DND-41 (cell line): ENCODE results near the gene STARD13.

Experiments used
- ATAC-seq: fragments of 200-7000 bp; cut with Tn5 transposase; 3 replicates; pipeline ENCODE4 v1.9.1; 2021; ENCODE audit warnings: low read depth; ENCODE audit not compliant: insufficient read depth
- DNase-seq: peaks from one replicate; pipeline ENCODE4 v3.0.0-alpha.2; 2020
- H2AFZ ChIP-seq: 2 replicates; pipeline ENCODE4 v1.6.0; 2012; ENCODE audit warnings: low read depth, low read length
- H3K27ac ChIP-seq: 2 replicates; pipeline ENCODE4 v1.5.1; 2012; ENCODE audit warnings: low read length, inconsistent platforms
- H3K27me3 ChIP-seq: fragments of 200-600 bp; sonication (generic); 2 replicates; pipeline ENCODE4 v1.6.0; 2012; ENCODE audit warnings: low read length, mild to moderate bottlenecking, inconsistent platforms; ENCODE audit not compliant: insufficient read depth, poor library complexity
- H3K36me3 ChIP-seq: 2 replicates; pipeline ENCODE4 v1.5.1; 2012; ENCODE audit warnings: low read length, inconsistent platforms; ENCODE audit not compliant: insufficient read depth
- H3K4me1 ChIP-seq: 2 replicates; pipeline ENCODE4 v1.5.1; 2012; ENCODE audit warnings: mild to moderate bottlenecking, low read length; ENCODE audit not compliant: insufficient read depth
- H3K4me2 ChIP-seq: 2 replicates; pipeline ENCODE4 v1.6.0; 2012; ENCODE audit warnings: mild to moderate bottlenecking, moderate library complexity, low read length, inconsistent platforms; ENCODE audit not compliant: insufficient read depth
- H3K4me3 ChIP-seq, 2 experiments: fragments of 200-600 bp in 1 of 2; shearing (Covaris generic) in 1 of 2; 2 replicates each; pipeline ENCODE4 v1.5.1; 2012 to 2016; ENCODE audit warnings: inconsistent platforms in 2 of 2, low read length in 2 of 2, mild to moderate bottlenecking in 2 of 2, low read depth in 1 of 2, moderate library complexity in 1 of 2
- H3K79me2 ChIP-seq: 2 replicates; pipeline ENCODE4 v1.6.0; 2012; ENCODE audit warnings: low read length, inconsistent platforms; ENCODE audit not compliant: insufficient read depth
- H3K9ac ChIP-seq: 2 replicates; pipeline ENCODE4 v1.6.0; 2012; ENCODE audit warnings: low read depth, mild to moderate bottlenecking, inconsistent platforms, low read length, moderate library complexity
- H3K9me3 ChIP-seq: 2 replicates; pipeline ENCODE4 v1.5.1; 2012; ENCODE audit warnings: low read length, moderate library complexity, mild to moderate bottlenecking, inconsistent platforms; ENCODE audit not compliant: insufficient read depth, severe bottlenecking
- H4K20me1 ChIP-seq: 2 replicates; pipeline ENCODE4 v1.6.0; 2012; ENCODE audit warnings: low read length; ENCODE audit not compliant: insufficient read depth
- EZH2 ChIP-seq: IDR thresholded peaks from 3 replicates; pipeline ENCODE4 v1.6.1; 2012; ENCODE audit warnings: borderline replicate concordance, low read depth, mild to moderate bottlenecking, moderate library complexity, low read length, inconsistent platforms; ENCODE audit not compliant: severe bottlenecking
- TF ChIP-seq, protein P1 (sequence below): IDR thresholded peaks from 2 replicates; pipeline ENCODE4 v1.5.1; 2012; ENCODE audit warnings: borderline replicate concordance, low read length, moderate library complexity, mild to moderate bottlenecking; ENCODE audit not compliant: poor library complexity, severe bottlenecking; ENCODE audit errors: extremely low read depth

STARD13 gene

DNA sequence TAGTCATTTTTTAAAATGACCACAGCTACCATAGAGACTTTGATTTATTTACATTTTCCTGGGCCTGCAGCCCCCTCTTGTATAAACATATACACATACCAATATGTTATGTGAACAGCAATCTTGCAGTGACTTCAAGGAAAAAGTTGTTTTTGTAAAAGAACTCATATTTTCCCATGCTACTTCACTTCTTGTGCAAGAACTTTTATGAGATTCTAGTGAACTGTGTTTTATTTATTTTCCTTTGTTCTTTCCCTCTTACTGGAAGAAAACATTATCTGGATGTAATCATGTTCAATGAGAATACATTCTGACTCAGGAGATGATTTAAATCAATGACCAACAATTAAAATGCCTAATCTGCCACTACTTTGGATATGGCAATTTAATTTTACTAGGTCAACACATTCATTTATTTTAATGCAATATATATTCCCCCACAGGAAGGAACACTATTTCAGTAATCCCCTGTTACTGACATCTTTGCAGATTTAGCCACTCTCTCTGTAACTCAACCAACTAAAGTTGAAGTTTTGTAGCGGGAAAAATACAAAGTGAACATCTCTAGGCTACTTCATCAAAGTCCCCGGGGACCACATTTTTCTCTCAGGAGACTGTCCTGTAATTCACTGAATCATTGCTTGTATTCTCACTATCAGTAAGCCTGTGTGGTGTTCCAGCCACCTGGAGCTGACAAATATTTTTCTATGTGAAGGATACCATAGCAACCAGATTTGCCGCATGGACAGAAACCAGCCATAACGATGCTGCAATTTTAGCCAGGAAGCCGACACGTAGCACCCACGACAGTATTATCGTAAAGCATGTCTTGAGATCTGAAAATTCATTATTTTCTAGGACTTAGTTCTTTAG is 90.5 kb downstream of the STARD13 start:
- no peaks in the 10 kb centered on the region for H3K36me3 ChIP-seq
- no peaks in the 10 kb centered on the region for H3K9me3 ChIP-seq
- H3K27me3 ChIP-seq: no peaks in the 10 kb centered on the region
- H3K4me3 ChIP-seq: no peak overlapping the region
- no peak overlapping the region for H3K4me2 ChIP-seq
- H3K79me2 ChIP-seq: no peaks in the 10 kb centered on the region
- no peak overlapping the region for H2AFZ ChIP-seq
- ATAC-seq (no peak), DNase-seq (no peak)
- H3K9ac ChIP-seq: no peak overlapping the region
- TF ChIP-seq, protein P1, sequence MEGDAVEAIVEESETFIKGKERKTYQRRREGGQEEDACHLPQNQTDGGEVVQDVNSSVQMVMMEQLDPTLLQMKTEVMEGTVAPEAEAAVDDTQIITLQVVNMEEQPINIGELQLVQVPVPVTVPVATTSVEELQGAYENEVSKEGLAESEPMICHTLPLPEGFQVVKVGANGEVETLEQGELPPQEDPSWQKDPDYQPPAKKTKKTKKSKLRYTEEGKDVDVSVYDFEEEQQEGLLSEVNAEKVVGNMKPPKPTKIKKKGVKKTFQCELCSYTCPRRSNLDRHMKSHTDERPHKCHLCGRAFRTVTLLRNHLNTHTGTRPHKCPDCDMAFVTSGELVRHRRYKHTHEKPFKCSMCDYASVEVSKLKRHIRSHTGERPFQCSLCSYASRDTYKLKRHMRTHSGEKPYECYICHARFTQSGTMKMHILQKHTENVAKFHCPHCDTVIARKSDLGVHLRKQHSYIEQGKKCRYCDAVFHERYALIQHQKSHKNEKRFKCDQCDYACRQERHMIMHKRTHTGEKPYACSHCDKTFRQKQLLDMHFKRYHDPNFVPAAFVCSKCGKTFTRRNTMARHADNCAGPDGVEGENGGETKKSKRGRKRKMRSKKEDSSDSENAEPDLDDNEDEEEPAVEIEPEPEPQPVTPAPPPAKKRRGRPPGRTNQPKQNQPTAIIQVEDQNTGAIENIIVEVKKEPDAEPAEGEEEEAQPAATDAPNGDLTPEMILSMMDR: no peak
- no peaks in the 10 kb centered on the region for H4K20me1 ChIP-seq
- H3K4me1 ChIP-seq: no peaks in the 10 kb centered on the region
- no peak overlapping the region for H3K27ac ChIP-seq

- Histone ChIP-seq H3K27ac (no peak overlapping the region), H3K4me2 (no peak overlapping the region), H3K79me2 (no peaks in the 10 kb centered on the region), H3K9ac (no peak overlapping the region), H4K20me1 (no peaks in the 10 kb centered on the region), H3K36me3 (no peaks in the 10 kb centered on the region), H3K4me1 (no peaks in the 10 kb centered on the region), H3K9me3 (no peaks in the 10 kb centered on the region), H2AFZ (no peak overlapping the region), H3K27me3 (no peaks in the 10 kb centered on the region), H3K4me3 (no peak overlapping the region)
- ATAC-seq: no peak
- DNase-seq: no peak
- TF ChIP-seq EZH2: no peak
- TF ChIP-seq, protein P1: no peak
Measured at GRCh38 chr13:33193428-33193974, 92.1 kb downstream of the STARD13 start.

GRCh38 chr13:33191425-33192210 is 93.9 kb downstream of the STARD13 start:
- Histone ChIP-seq H3K4me1 (no peaks in the 10 kb centered on the region), H3K9ac (no peak overlapping the region), H2AFZ (no peak overlapping the region), H4K20me1 (no peaks in the 10 kb centered on the region), H3K4me3 (no peak overlapping the region), H3K4me2 (no peak overlapping the region), H3K27ac (no peak overlapping the region), H3K27me3 (no peaks in the 10 kb centered on the region), H3K36me3 (no peaks in the 10 kb centered on the region), H3K79me2 (no peaks in the 10 kb centered on the region), H3K9me3 (no peaks in the 10 kb centered on the region)
- TF ChIP-seq, protein P1: no peak
- TF ChIP-seq EZH2: no peak
- DNase-seq: no peak
- no peak for ATAC-seq
